ENCODE data around the gene MAGOHB.
"Not testable (repeated sequence)": the region's sequence is repeated elsewhere in the genome, so short reads cannot be mapped to it uniquely, and the experiment has no call there.

Gene MAGOHB

GRCh38 chr12:10613349-10614055 lies at the start of gene MAGOHB:
Gene MAGOHB (minus strand): TSS chr12:10613609. CDS start chr12:10613532, 77 bp downstream.
- DNase-seq: peak; percentile 62

GRCh38 chr12:10661338-10661737 lies 47.9 kb upstream of the MAGOHB start:
- DNase-seq: no peak

- DNase-seq: no peak
Measured at GRCh38 chr12:10654003-10654402, 40.6 kb upstream of the MAGOHB start.

- no peak for DNase-seq
Measured at GRCh38 chr12:10652192-10652591, 38.8 kb upstream of the MAGOHB start.

- not testable (repeated sequence) for DNase-seq
Measured at GRCh38 chr12:10646576-10646975, 33.2 kb upstream of the MAGOHB start.

- DNase-seq: no peak
Measured at GRCh38 chr12:10645910-10646309, 32.5 kb upstream of the MAGOHB start.

- no peak for DNase-seq
Measured at GRCh38 chr12:10641735-10642500, 28.5 kb upstream of the MAGOHB start.

GRCh38 chr12:10638728-10639127 lies 25.3 kb upstream of the MAGOHB start:
- no peak for DNase-seq

GRCh38 chr12:10636611-10637010 lies 23.2 kb upstream of the MAGOHB start:
- no peak for DNase-seq

- DNase-seq: no peak
Measured at GRCh38 chr12:10636124-10636523, 22.7 kb upstream of the MAGOHB start.

- DNase-seq: no peak
Measured at GRCh38 chr12:10635306-10635705, 21.9 kb upstream of the MAGOHB start.

- DNase-seq: no peak
Measured at GRCh38 chr12:10634427-10634826, 21.0 kb upstream of the MAGOHB start.

- DNase-seq: no peak
Measured at GRCh38 chr12:10633541-10633940, 20.1 kb upstream of the MAGOHB start.

- DNase-seq: no peak
Measured at GRCh38 chr12:10632226-10632625, 18.8 kb upstream of the MAGOHB start.

GRCh38 chr12:10624605-10625004 lies 11.2 kb upstream of the MAGOHB start:
- DNase-seq: no peak

GRCh38 chr12:10623131-10623530 lies 9.7 kb upstream of the MAGOHB start:
- no peak for DNase-seq

GRCh38 chr12:10621278-10621677 lies 7.9 kb upstream of the MAGOHB start:
- DNase-seq: no peak

- no peak for DNase-seq
Measured at GRCh38 chr12:10620078-10620779, 6.8 kb upstream of the MAGOHB start.

GRCh38 chr12:10618338-10618987 lies 5.1 kb upstream of the MAGOHB start:
- no peak for DNase-seq

GRCh38 chr12:10617863-10618262 lies 4.5 kb upstream of the MAGOHB start:
- DNase-seq: no peak

GRCh38 chr12:10615532-10615931 lies 2.1 kb upstream of the MAGOHB start:
- no peak for DNase-seq

GRCh38 chr12:10614056-10614370 lies 604 bp upstream of the MAGOHB start:
- DNase-seq: no peak

- DNase-seq: no peak
Measured at GRCh38 chr12:10612984-10613348, 443 bp downstream of the MAGOHB start.

GRCh38 chr12:10612110-10612509 lies 1.3 kb downstream of the MAGOHB start:
- no peak for DNase-seq

Data from SHP77 treated with DMSO at 0.1 percent for 48 hours (cell line).